Prostate gland (tissue), 2 donors: ENCODE data around the gene PKM.

Source experiments
- POLR2A ChIP-seq: fragments of 450-650 bp; IDR thresholded peaks from one replicate; pipeline ENCODE4 v1.6.1; 2016; ENCODE audit warnings: antibody characterized with exemption, mild to moderate bottlenecking
- TF ChIP-seq, protein P1 (sequence below), 4 experiments: fragments of 200-600 bp in 2 of 4; fragments of 450-650 bp in 2 of 4; sonication (generic) in 2 of 4; IDR thresholded peaks; 1 replicate in 3 of 4; 2 replicates in 1 of 4; pipeline ENCODE4 v1.5.1; 2016 to 2019; ENCODE audit warnings: antibody characterized with exemption in 4 of 4, mild to moderate bottlenecking in 2 of 4, moderate library complexity in 2 of 4

DNA sequence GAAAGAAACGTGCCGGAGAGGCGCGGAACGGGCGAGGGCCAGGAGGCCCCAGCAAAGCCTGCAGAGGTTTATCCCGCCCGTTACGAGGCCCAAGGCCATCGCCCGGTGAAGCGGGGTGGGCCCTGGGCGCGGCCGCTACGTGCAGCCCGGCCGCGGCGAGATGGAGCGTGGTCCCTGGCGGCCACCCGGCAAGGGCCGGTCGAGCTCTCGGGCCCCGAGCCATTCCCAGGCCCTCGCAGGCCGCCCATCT is 1.1 kb downstream of the PKM start:
- TF ChIP-seq, protein P1, sequence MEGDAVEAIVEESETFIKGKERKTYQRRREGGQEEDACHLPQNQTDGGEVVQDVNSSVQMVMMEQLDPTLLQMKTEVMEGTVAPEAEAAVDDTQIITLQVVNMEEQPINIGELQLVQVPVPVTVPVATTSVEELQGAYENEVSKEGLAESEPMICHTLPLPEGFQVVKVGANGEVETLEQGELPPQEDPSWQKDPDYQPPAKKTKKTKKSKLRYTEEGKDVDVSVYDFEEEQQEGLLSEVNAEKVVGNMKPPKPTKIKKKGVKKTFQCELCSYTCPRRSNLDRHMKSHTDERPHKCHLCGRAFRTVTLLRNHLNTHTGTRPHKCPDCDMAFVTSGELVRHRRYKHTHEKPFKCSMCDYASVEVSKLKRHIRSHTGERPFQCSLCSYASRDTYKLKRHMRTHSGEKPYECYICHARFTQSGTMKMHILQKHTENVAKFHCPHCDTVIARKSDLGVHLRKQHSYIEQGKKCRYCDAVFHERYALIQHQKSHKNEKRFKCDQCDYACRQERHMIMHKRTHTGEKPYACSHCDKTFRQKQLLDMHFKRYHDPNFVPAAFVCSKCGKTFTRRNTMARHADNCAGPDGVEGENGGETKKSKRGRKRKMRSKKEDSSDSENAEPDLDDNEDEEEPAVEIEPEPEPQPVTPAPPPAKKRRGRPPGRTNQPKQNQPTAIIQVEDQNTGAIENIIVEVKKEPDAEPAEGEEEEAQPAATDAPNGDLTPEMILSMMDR (IDR thresholded peaks at IDR 0.05) = peak in 1 of 4 experiments; percentile 26
- TF ChIP-seq POLR2A = no peak
